Measurements from ENCODE around the gene ZNF195. TPM values are rescaled to one million over a fixed set of nuclear protein-coding genes. Genes with fewer than 3 reads are reported as not detected.
A peak's percentile ranks its signal among the peaks of the same experiment; 100 is the strongest.

Gene ZNF195
- total RNA-seq, 1 experiment from 2014 or later: 49.2 TPM

- no peaks in the 10 kb centered on the region for H3K4me1 ChIP-seq (ENCODE audit: insufficient read depth, low read length, poor library complexity, severe bottlenecking)
- H3K4me3 ChIP-seq (ENCODE audit: low read depth, low read length, poor library complexity, severe bottlenecking): no peak overlapping the region
- H3K9me3 ChIP-seq (ENCODE audit: low read depth, low read length, poor library complexity, severe bottlenecking): peaks cover 5% of the 10 kb centered on the region
- DNase-seq (ENCODE audit: low spot score): no peak
- ChIA-PET POLR2A (ENCODE audit: low non-redundant PET) (no interaction called here), CTCF (no interaction called here)
- no peaks in the 10 kb centered on the region for H3K36me3 ChIP-seq (ENCODE audit: insufficient read depth, low read length, poor library complexity, severe bottlenecking)
- BruUV-seq (replicated peaks): no TSS peak
- H3K27ac ChIP-seq (ENCODE audit: low read depth, low read length, poor library complexity, severe bottlenecking): no peak overlapping the region
- H3K27me3 ChIP-seq (replicated peaks; ENCODE audit: insufficient read depth, low read depth, low read length, poor library complexity): no peaks in the 10 kb centered on the region
- intact Hi-C loops (cut with micrococcal nuclease; ENCODE audit: unreplicated experiment): no loop called here
- TF ChIP-seq EZH2 (IDR thresholded peaks at IDR 0.05; ENCODE audit: borderline replicate concordance, low read depth, low read length, poor library complexity, severe bottlenecking) (no peak), CTCF (conservative IDR thresholded peaks at IDR 0.05; ENCODE audit: low read depth, low read length) (no peak)
Measured at GRCh38 chr11:3346587-3346986, 32.4 kb downstream of the ZNF195 start.

GRCh38 chr11:3345736-3346135 lies 33.2 kb downstream of the ZNF195 start:
- POLR2A ChIA-PET (ENCODE audit: low non-redundant PET): no interaction called here
- TF ChIP-seq EZH2 (IDR thresholded peaks at IDR 0.05; ENCODE audit: borderline replicate concordance, low read depth, low read length, poor library complexity, severe bottlenecking) (no peak), CTCF (conservative IDR thresholded peaks at IDR 0.05; ENCODE audit: low read depth, low read length) (no peak)
- intact Hi-C loops (cut with micrococcal nuclease; ENCODE audit: unreplicated experiment): no loop called here
- DNase-seq (ENCODE audit: low spot score): peak; percentile 67
- BruUV-seq (replicated peaks): no TSS peak
- H3K27me3 ChIP-seq (replicated peaks; ENCODE audit: insufficient read depth, low read depth, low read length, poor library complexity): no peaks in the 10 kb centered on the region
- H3K4me3 ChIP-seq (ENCODE audit: low read depth, low read length, poor library complexity, severe bottlenecking): no peak overlapping the region
- H3K36me3 ChIP-seq (ENCODE audit: insufficient read depth, low read length, poor library complexity, severe bottlenecking): no peaks in the 10 kb centered on the region
- H3K27ac ChIP-seq (ENCODE audit: low read depth, low read length, poor library complexity, severe bottlenecking): no peak overlapping the region
- CTCF ChIA-PET: no interaction called here
- H3K4me1 ChIP-seq (ENCODE audit: insufficient read depth, low read length, poor library complexity, severe bottlenecking): no peaks in the 10 kb centered on the region
- H3K9me3 ChIP-seq (ENCODE audit: low read depth, low read length, poor library complexity, severe bottlenecking): peaks cover 5% of the 10 kb centered on the region

DNA sequence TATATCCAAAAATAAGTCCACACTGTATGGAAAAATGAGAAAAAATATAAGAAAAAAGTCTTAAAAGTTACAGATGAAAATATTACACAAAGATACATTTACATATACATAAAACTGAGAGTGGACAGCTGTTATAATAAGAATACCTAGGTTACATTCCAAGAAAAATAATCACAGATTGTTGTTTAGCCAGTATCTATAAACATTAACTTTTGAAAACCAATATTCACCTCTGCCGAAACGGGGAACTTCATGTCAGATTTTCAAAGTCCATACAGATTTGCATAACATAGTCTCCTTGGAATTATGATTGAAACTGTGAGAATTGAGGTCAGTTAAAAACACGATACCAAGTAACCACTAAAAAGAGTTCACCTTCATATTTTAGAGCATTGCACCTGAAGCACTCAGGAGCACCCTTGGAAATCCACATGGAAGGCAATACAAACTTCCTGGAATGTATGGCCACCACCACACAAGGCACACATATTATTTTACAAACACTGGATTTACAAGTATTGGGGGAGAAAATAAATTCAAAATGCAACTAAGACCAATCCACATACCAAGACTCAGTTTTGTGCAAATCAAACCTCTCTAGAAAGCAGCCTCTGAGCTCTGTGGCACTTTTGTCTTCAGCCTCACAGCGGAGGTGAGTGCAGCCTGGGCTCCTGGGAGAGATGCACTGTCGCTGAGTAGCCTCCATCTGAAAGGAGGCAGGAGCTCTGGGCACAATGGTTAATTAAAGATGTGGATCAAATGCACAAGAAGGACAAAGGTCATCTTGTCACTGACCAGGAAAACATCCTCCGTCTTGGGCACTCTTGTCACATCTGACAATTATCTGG lies 34.4 kb downstream of the ZNF195 start:
- intact Hi-C loops (cut with micrococcal nuclease; ENCODE audit: unreplicated experiment): no loop called here
- no peaks in the 10 kb centered on the region for H3K4me1 ChIP-seq (ENCODE audit: insufficient read depth, low read length, poor library complexity, severe bottlenecking)
- H3K27ac ChIP-seq (ENCODE audit: low read depth, low read length, poor library complexity, severe bottlenecking): no peak overlapping the region
- no peak for TF ChIP-seq CTCF (conservative IDR thresholded peaks at IDR 0.05; ENCODE audit: low read depth, low read length)
- no peak for TF ChIP-seq EZH2 (IDR thresholded peaks at IDR 0.05; ENCODE audit: borderline replicate concordance, low read depth, low read length, poor library complexity, severe bottlenecking)
- CTCF ChIA-PET: no interaction called here
- DNase-seq (ENCODE audit: low spot score): no peak
- no TSS peak for BruUV-seq (replicated peaks)
- POLR2A ChIA-PET (ENCODE audit: low non-redundant PET): no interaction called here
- H3K36me3 ChIP-seq (ENCODE audit: insufficient read depth, low read length, poor library complexity, severe bottlenecking): no peaks in the 10 kb centered on the region
- H3K27me3 ChIP-seq (replicated peaks; ENCODE audit: insufficient read depth, low read depth, low read length, poor library complexity): no peaks in the 10 kb centered on the region
- peaks cover 5% of the 10 kb centered on the region for H3K9me3 ChIP-seq (ENCODE audit: low read depth, low read length, poor library complexity, severe bottlenecking)
- no peak overlapping the region for H3K4me3 ChIP-seq (ENCODE audit: low read depth, low read length, poor library complexity, severe bottlenecking)

Measured in A673 (cell line).